Osteocyte (in vitro differentiated cells): ENCODE data around the gene HCFC2. TPM values are rescaled to one million over a fixed set of nuclear protein-coding genes. Genes with fewer than 3 reads are reported as not detected.
"Not testable (repeated sequence)": the region's sequence is repeated elsewhere in the genome, so short reads cannot be mapped to it uniquely, and the experiment has no call there.

Experiments used
- DNase-seq: peaks from one replicate; pipeline ENCODE4 v3.0.0; 2021; ENCODE audit warnings: mixed read lengths; ENCODE audit not compliant: unreplicated experiment; ENCODE audit errors: extremely low spot score
- H3K27ac Mint-ChIP-seq: one replicate; pipeline ENCODE4 v1.8.0; 2021; ENCODE audit warnings: mild to moderate bottlenecking, mixed read lengths; ENCODE audit not compliant: unreplicated experiment
- H3K27me3 Mint-ChIP-seq: one replicate; pipeline ENCODE4 v1.8.0; 2021; ENCODE audit warnings: mixed read lengths; ENCODE audit not compliant: unreplicated experiment
- H3K36me3 Mint-ChIP-seq: one replicate; pipeline ENCODE4 v1.8.0; 2021; ENCODE audit warnings: mixed read lengths; ENCODE audit not compliant: unreplicated experiment
- H3K4me1 Mint-ChIP-seq: one replicate; pipeline ENCODE4 v1.8.0; 2021; ENCODE audit warnings: mixed read lengths; ENCODE audit not compliant: unreplicated experiment
- H3K4me3 Mint-ChIP-seq: one replicate; pipeline ENCODE4 v1.8.0; 2021; ENCODE audit warnings: mild to moderate bottlenecking, moderate library complexity, mixed read lengths; ENCODE audit not compliant: unreplicated experiment
- H3K9me3 Mint-ChIP-seq: one replicate; pipeline ENCODE4 v1.8.0; 2021; ENCODE audit warnings: mixed read lengths; ENCODE audit not compliant: unreplicated experiment
- long read RNA-seq: library from polyadenylated mRNA; unstranded; transcript quantifications from one replicate; pipeline ENCODE4 v2.0.0, GENCODE V29; 2021
- total RNA-seq: library from RNA; stranded (reverse); gene quantifications from 2 replicates; pipeline ENCODE4 v1.2.1, GENCODE V29; 2021
- TF ChIP-seq, protein P1 (sequence below): fragments of 200-600 bp; sonication (generic); IDR thresholded peaks from 2 replicates; pipeline ENCODE4 v1.5.0; 2021; ENCODE audit warnings: antibody characterized with exemption, mild to moderate bottlenecking, moderate library complexity

HCFC2 gene
- total RNA-seq: 20.1 and 21.3 TPM in 2 replicates
- long read RNA-seq, full-length matches to known transcripts: 49 of 68 reads
- long read RNA-seq, partial matches to known transcripts: 10 of 68 reads
- long read RNA-seq, other reads (novel, unspliced or antisense): 9 of 68 reads

DNA sequence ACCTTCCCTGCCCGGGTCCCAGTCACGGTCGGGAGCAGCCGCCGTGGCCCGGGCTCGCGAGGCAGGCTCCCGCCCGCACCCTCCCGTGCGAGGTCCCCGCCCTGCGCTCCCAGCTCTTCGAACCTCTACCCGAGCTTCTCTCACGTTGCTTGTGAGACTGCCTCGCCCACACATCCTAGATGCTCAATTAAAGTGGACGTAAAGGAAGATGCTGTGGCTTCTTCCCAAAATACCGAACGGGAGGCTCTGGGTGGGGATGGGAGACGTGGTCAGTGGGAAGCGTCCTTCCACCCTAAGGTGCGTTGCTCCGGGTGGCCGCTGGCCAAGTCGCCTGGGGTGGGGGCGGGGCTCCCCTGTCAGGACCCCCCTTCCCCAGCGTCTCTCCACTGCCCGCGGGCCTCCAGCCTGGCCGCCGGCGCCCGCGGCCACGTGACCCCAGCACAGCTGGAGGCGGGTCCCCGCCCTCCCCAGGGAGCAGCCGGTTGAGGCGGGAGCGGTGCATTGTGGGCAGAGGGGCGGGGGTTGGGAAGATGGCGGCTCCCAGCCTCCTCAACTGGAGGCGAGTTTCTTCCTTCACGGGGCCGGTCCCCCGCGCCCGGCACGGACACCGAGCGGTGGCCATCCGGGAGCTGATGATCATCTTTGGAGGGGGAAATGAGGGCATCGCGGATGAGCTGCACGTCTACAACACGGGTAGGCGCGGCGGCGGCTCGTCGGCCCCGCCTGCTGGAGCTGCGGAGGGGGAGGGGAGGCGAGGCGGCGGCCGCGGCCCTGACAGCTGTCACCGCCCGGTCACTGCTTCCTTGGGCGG is at the start of gene HCFC2:
Gene HCFC2 (plus strand): TSS at position 501 of the 811 bp plus-strand sequence. CDS start 30 bp downstream, at position 531.
- H3K27me3 Mint-ChIP-seq: no peaks in the 10 kb centered on the region
- peak within 1 kb of the TSS; percentile 92 for H3K27ac Mint-ChIP-seq
- no peaks in the 10 kb centered on the region for H3K9me3 Mint-ChIP-seq
- TF ChIP-seq, protein P1, sequence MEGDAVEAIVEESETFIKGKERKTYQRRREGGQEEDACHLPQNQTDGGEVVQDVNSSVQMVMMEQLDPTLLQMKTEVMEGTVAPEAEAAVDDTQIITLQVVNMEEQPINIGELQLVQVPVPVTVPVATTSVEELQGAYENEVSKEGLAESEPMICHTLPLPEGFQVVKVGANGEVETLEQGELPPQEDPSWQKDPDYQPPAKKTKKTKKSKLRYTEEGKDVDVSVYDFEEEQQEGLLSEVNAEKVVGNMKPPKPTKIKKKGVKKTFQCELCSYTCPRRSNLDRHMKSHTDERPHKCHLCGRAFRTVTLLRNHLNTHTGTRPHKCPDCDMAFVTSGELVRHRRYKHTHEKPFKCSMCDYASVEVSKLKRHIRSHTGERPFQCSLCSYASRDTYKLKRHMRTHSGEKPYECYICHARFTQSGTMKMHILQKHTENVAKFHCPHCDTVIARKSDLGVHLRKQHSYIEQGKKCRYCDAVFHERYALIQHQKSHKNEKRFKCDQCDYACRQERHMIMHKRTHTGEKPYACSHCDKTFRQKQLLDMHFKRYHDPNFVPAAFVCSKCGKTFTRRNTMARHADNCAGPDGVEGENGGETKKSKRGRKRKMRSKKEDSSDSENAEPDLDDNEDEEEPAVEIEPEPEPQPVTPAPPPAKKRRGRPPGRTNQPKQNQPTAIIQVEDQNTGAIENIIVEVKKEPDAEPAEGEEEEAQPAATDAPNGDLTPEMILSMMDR: no peak
- peaks cover 7% of the 10 kb centered on the region for H3K36me3 Mint-ChIP-seq
- H3K4me1 Mint-ChIP-seq: peaks cover 21% of the 10 kb centered on the region
- DNase-seq: peak; percentile 94
- H3K4me3 Mint-ChIP-seq: peak within 1 kb of the TSS; percentile 94

DNA sequence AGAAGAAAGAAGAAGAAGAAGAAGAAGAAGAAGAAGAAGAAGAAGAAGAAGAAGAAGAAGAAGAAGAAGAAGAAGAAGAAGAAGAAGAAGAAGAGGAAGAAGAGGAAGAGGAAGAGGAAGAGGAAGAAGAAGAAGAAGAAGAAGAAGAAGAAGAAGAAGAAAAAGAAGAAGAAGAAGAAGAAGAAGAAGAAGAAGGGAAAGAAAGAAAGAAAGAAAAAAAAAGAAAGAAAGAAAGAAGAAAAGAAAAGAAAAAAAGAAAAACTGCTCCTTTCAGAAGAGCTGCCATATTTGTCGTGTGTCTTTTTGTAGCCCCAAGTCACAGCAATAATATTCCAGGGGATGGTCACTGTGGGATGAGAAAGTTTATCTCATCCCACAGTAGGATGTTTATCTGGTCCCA is 42.5 kb upstream of the HCFC2 start:
- H3K4me3 Mint-ChIP-seq, H3K27ac Mint-ChIP-seq, H3K27me3 Mint-ChIP-seq, DNase-seq, H3K9me3 Mint-ChIP-seq, H3K4me1 Mint-ChIP-seq: not testable (repeated sequence)
- peaks cover 13% of the 10 kb centered on the region for H3K36me3 Mint-ChIP-seq

DNA sequence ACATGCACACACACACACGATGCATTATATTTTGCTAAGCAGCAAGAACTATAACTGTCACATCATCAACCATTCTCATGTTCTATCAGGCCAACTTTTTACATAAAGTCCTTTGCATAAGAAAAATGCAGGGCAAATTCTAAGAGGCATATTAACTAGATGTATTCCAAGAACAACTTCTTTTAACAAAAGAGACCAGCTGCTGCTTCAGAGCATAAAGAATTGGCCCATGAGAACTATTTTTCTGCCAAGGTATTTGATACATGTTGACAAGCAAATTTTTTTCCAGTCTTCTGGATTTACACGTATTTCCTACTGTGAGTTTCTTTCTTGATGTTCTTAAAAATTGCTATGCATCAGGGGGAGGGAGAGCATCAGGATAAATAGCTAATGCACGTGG is 41.5 kb upstream of the HCFC2 start:
- DNase-seq: no peak
- Mint-ChIP-seq H3K27me3 (no peaks in the 10 kb centered on the region), H3K27ac (no peak overlapping the region), H3K4me3 (no peak overlapping the region), H3K36me3 (peaks cover 12% of the 10 kb centered on the region), H3K9me3 (no peaks in the 10 kb centered on the region), H3K4me1 (no peaks in the 10 kb centered on the region)
- TF ChIP-seq, protein P1: no peak

DNA sequence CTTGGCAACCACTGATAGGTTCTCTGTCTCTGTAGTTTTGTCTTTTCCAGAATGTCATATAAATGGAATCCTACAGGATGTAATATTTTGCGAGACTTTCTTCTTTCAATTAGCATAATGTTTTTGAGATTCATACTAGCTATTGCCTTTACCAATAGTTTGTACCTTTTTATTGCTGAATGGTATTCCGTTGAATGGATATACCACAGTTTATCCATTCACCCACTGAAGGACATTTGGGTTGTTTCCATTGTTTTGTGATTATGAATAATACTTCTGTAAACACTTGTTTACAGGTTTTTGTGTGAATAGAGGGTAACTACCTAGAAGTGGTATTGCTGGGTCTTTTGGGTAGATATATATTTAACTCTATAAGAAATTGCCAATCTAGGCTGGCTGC is 40.6 kb upstream of the HCFC2 start:
- no peaks in the 10 kb centered on the region for H3K4me1 Mint-ChIP-seq
- H3K27me3 Mint-ChIP-seq: no peaks in the 10 kb centered on the region
- TF ChIP-seq, protein P1: no peak
- H3K9me3 Mint-ChIP-seq: no peaks in the 10 kb centered on the region
- no peak overlapping the region for H3K4me3 Mint-ChIP-seq
- DNase-seq: no peak
- peaks cover 12% of the 10 kb centered on the region for H3K36me3 Mint-ChIP-seq
- H3K27ac Mint-ChIP-seq: no peak overlapping the region

DNA sequence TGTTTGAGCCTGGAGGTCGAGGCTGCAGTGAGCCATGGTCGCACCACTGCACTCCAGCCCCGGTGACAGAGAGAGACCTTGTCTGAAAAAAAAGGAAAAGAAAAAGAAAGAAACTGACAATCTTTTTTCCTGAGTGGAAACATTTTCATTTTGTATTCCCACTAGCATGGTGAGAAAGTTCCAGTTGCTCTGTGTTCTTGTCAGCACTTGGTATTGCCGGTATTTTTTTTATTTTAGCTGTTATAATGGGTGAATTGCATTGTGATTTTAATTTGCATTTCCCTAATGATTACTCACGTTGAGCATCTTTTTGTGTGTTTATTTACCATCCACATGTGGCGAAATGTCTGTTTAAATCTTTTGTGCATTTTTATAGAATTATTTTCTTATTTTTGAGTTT is 40.0 kb upstream of the HCFC2 start:
- H3K9me3 Mint-ChIP-seq: no peaks in the 10 kb centered on the region
- H3K4me1 Mint-ChIP-seq: no peaks in the 10 kb centered on the region
- no peaks in the 10 kb centered on the region for H3K27me3 Mint-ChIP-seq
- H3K36me3 Mint-ChIP-seq: peaks cover 10% of the 10 kb centered on the region
- no peak for DNase-seq
- no peak overlapping the region for H3K27ac Mint-ChIP-seq
- TF ChIP-seq, protein P1: no peak
- no peak overlapping the region for H3K4me3 Mint-ChIP-seq
